ENCODE measurements around the gene POU5F1.
"Not testable (repeated sequence)": the region's sequence is repeated elsewhere in the genome, so short reads cannot be mapped to it uniquely, and the experiment has no call there.

The POU5F1 gene

GRCh38 chr6:31194061-31194834 lies 23.8 kb upstream of the POU5F1 start:
- no peak for DNase-seq (ENCODE audit: low read depth)
- TF ChIP-seq, protein P1, sequence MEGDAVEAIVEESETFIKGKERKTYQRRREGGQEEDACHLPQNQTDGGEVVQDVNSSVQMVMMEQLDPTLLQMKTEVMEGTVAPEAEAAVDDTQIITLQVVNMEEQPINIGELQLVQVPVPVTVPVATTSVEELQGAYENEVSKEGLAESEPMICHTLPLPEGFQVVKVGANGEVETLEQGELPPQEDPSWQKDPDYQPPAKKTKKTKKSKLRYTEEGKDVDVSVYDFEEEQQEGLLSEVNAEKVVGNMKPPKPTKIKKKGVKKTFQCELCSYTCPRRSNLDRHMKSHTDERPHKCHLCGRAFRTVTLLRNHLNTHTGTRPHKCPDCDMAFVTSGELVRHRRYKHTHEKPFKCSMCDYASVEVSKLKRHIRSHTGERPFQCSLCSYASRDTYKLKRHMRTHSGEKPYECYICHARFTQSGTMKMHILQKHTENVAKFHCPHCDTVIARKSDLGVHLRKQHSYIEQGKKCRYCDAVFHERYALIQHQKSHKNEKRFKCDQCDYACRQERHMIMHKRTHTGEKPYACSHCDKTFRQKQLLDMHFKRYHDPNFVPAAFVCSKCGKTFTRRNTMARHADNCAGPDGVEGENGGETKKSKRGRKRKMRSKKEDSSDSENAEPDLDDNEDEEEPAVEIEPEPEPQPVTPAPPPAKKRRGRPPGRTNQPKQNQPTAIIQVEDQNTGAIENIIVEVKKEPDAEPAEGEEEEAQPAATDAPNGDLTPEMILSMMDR (IDR thresholded peaks at IDR 0.05; ENCODE audit: insufficient read depth, low read depth, low read length, missing control alignments), result no peak
- H3K4me3 ChIP-seq (ENCODE audit: low read length), result no peak overlapping the region

DNA sequence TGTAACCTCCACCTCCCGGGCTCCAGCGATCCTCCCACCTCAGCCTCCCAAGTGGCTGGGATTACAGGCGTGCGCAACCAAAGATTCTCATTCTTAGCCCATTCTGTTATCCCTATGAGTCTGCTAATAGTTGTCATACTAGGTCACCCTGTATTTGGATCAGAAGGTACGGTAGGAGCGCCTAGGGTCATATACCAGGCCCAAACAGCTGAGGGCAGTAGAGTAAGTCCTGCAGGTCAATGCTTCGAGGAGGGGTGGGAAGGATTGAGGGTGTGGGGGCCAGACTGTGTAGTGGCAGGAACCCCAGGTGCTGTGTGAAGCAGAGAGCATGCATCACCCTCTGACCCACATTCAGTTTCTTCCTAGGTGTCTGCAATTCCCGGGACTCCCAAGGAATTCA lies 22.7 kb upstream of the POU5F1 start:
- no peak overlapping the region for H3K4me3 ChIP-seq (ENCODE audit: low read length)
- TF ChIP-seq, protein P1 (IDR thresholded peaks at IDR 0.05; ENCODE audit: insufficient read depth, low read depth, low read length, missing control alignments), result peak; percentile 4
- DNase-seq (ENCODE audit: low read depth), result no peak

GRCh38 chr6:31192431-31193105 lies 22.1 kb upstream of the POU5F1 start:
- TF ChIP-seq, protein P1 (IDR thresholded peaks at IDR 0.05; ENCODE audit: insufficient read depth, low read depth, low read length, missing control alignments), result peak; percentile 68
- not testable (repeated sequence) for H3K4me3 ChIP-seq (ENCODE audit: low read length)
- DNase-seq (ENCODE audit: low read depth), result peak; percentile 80

- DNase-seq (ENCODE audit: low read depth), result no peak
- TF ChIP-seq, protein P1 (IDR thresholded peaks at IDR 0.05; ENCODE audit: insufficient read depth, low read depth, low read length, missing control alignments), result no peak
- H3K4me3 ChIP-seq (ENCODE audit: low read length), result no peak overlapping the region
These were observed 20.0 kb upstream of the POU5F1 start for GRCh38 chr6:31190488-31190887.

DNA sequence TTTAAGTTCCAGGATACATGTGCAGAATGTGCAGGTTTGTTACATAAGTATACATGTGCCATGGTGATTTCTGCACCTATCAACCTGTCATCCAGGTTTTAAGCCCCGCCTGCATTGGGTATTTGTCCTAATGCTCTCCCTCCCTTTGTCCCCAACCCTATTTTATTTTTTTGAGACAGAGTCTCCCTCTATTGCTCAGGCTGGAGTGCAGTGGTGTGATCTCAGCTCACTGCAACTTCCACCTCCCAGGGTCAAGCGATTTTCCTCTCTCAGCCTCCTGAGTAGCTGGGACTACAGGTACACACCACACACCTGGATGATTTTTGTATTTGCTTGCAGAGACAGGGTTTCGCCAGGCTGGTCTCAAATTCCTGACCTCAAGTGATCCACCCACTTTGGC lies 18.7 kb upstream of the POU5F1 start:
- H3K4me3 ChIP-seq (ENCODE audit: low read length); DNase-seq (ENCODE audit: low read depth): not testable (repeated sequence)

GRCh38 chr6:31187780-31188194 lies 17.3 kb upstream of the POU5F1 start:
- TF ChIP-seq, protein P1 (IDR thresholded peaks at IDR 0.05; ENCODE audit: insufficient read depth, low read depth, low read length, missing control alignments), result no peak
- no peak overlapping the region for H3K4me3 ChIP-seq (ENCODE audit: low read length)
- no peak for DNase-seq (ENCODE audit: low read depth)

GRCh38 chr6:31186052-31186734 lies 15.7 kb upstream of the POU5F1 start:
- peak overlapping the region; percentile 42 for H3K4me3 ChIP-seq (ENCODE audit: low read length)
- DNase-seq (ENCODE audit: low read depth), result peak; percentile 71
- TF ChIP-seq, protein P1 (IDR thresholded peaks at IDR 0.05; ENCODE audit: insufficient read depth, low read depth, low read length, missing control alignments), result no peak

GRCh38 chr6:31185695-31186051 lies 15.2 kb upstream of the POU5F1 start:
- H3K4me3 ChIP-seq (ENCODE audit: low read length), result peak overlapping the region; percentile 42

DNA sequence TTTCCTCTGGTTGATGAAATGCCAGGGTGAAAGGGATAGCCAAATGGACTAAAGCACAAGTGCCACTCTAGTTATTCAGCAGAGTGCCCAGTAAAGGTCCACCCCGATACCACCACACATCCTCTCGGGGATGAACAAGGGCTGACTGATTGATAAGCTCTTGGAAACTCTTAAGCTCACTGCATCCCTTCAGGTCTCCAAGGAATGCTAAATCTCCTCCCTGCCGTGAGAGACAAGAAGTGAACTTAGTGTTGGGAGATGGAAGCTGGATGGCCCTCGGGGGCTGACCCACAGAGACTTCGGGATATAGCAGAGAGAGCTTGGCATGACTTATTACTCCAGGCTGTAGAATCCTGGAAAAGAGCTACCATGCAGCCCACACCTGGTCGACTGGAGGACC lies 13.4 kb upstream of the POU5F1 start:
- DNase-seq (ENCODE audit: low read depth); H3K4me3 ChIP-seq (ENCODE audit: low read length): not testable (repeated sequence)

More at GRCh38 chr6:31185695-31186051, 15.2 kb upstream of the POU5F1 start:
- not testable (repeated sequence) for DNase-seq (ENCODE audit: low read depth)

- not testable (repeated sequence) for H3K4me3 ChIP-seq (ENCODE audit: low read length); DNase-seq (ENCODE audit: low read depth)
These were observed 12.8 kb upstream of the POU5F1 start for GRCh38 chr6:31183287-31183686.

Data from epithelial cell of esophagus (primary cell).